ENCODE measurements around the gene CRIP1.

Gene CRIP1

DNA sequence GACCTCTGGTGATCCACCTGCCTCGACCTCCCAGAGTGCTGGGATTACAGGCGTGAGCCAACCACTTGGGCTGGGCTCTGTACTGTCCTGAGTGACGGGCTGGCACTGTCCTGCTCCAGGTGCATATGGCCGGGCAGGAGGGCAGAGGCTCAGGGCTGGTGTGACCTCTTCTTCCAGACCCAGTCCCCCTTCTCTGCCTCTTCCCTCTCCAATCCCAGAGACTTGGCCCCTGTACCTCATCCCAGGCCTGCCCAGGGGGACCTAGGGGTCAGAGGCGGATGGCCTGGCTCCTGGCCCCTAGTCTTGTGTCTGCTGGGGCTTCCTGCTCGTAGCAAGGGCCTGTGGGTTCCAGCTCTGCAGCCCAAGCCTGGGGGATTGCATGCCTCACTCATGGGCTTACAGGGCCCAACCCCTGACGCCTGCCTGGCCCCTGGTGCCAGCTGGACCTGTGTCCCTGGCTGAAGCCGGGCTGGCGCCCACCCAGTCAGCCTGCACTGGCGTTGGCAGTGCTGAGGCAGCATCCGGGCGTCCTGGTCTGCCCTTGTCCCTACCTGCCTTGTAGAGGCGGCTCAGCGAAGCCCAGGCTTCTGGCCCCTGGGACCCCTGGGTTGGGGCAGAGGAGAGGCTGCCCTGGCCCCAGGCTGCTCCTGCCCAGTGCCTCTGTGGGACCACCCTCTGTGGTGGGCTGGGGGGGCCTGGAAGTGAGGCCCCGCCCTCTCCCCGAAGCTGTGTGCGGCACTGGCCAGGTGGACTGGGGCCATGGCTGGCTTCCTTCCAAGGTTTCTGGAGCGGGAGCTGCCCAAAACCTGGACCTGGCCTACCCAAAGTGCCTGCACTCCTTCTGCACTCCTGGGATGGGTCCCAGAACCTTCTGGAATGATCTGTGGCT lies 8.7 kb downstream of the CRIP1 start:
- no peak for DNase-seq

GRCh38 chr14:105495990-105496830 lies 9.5 kb downstream of the CRIP1 start:
- DNase-seq: no peak

DNA sequence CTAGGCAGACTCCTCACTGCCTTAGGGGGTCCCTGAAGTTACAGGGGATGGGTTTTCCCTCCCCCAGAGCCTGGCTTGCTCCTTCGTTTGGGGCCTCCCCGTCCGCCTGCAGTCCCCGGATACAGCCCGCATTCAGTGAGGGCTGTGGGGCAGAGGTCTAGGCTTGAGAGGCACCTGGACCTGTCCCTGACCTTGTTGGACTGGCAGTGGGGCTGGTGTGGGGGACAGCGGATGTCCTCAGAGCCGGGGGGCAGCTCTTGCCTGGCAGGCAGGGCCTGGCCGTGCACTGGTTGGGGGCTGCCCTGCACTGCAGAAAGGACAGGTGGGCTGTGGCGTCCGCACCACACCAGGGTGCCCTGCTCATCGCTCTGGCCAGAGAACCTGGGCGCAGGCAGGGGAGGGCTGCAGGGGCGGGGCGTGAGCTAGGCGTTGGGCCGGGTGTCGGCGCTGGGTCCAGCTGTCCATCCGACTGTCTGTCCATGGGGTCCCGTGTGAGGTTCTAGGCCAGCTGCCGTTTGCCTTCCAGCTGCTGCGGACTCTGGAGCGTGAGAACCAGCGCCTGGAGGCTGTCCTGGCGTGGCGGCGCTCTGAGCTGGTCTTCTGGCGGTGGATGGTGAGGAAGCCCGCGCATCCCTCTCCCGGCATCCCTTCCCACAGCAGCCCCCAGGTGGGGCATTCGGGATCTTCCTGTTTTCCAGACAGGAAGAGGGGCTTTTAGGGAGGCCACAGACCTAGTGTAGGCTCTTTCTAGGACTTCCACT lies 10.3 kb downstream of the CRIP1 start:
- no peak for DNase-seq

DNA sequence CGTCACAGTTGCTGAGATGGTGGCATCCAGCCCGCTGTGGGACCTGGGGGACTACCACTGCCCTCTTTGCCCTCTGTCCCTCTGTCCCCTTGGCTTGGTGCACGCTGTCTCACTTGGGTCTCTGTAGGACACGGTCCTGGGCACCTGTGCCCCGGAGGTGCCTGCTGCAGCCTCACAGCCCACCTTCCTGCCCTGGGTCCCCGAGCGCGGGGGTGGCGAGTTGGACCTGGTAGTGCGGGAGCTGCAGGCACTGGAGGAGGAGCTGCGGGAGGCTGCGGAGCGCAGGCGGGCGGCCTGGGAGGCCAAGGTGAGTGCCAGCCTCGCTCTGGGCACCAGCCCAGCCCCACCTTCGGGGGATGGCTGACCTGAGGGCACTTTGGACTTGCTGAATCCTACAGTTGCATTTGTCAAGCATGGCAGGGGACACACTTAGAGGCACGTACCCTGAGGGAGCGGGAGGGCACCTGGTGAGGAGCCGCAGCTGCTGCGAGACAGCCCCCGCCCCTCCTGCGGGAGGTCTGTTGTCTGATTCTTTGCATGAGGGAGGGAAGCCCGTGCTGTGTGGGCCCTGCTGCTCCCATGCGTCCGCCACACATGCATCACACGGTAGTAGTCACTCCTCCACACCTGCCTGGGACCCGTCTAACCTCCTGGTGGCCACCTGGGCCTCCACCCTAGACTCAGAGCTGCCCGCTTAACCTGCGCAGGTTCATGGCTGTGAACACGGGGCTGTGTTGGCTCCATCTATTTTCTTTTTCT lies 11.2 kb downstream of the CRIP1 start:
- no peak for DNase-seq

GRCh38 chr14:105498430-105499255 lies 12.0 kb downstream of the CRIP1 start:
- DNase-seq: no peak

DNA sequence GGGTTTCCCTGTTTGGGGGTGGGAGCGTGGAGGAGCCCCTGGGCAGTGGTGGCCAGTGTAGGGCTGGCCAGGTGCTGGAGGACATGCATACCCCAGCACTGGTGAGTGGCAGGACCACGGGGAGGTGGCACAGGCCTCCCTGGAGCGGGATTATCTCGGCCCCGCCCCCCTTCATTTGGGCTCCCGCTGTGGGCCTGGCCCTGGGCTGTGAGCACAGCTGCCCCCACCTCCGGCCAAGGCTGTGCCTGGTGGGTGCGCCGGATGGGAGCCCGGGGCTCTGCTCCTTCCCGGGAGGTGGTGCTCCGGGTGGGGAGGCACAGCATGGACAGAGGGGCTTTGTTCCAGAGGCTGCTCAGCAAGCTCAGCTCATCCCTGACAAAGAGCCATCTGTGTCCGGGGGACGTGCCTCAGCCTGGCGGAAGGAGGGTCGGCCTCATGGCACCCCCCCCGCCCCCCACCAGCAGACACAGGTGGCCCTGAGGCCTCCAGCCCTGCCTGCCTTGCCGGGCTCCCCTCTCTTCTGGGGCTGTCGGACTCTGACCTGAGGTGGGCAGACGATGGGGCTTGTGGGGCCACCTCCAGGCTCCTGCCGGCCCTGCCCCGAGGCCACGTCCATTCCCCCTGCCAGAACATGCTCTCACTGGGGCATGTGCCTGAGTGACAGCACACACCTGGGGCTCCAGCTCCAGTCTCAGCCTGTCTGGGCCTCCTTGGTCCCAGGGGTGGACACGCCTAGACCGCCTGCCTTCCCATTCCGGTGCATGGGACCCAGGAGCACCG lies 12.8 kb downstream of the CRIP1 start:
- no peak for DNase-seq

- DNase-seq: no peak
Observed at GRCh38 chr14:105500036-105500725, 13.5 kb downstream of the CRIP1 start.

- no peak for DNase-seq
Observed at GRCh38 chr14:105500726-105501101, 14.0 kb downstream of the CRIP1 start.

DNA sequence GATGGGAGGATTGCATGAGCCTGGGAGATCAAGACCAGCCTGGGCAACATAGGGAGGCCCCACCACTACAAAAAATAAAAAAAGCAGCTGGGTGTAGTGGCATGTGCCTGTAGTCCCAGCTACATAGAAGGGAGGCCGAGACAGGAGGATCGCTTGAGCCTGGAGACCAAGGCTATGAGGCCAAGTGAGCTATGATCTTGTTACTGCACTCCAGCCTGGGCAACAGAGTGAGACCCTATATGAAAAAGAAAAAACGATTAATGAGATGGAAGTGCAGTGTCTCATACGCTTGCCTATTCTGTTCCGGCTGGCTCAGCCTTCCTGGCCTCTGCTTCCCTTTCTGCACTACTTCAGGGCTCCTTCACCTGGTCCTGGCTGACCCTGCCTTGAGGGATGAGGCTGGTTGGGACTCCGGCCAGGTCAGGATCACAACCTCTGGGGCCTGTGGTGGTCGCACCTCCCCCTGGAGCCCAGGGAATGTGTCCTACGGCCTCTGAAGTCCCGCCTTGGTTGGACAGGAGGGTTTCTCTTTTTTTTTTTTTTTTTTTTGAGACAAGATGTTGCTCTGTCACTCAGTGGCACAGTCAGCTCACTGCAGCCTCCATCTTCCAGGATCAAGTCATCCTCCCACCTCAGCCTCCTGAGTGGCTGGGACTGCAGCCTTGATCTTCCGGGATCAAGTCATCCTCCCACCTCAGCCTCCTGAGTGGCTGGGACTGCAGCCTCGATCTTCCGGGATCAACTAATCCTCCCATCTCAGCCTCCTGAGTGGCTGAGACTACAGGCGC lies 15.0 kb downstream of the CRIP1 start:
- DNase-seq: no peak

- no peak for DNase-seq
Observed at GRCh38 chr14:105502446-105503295, 16.0 kb downstream of the CRIP1 start.

DNA sequence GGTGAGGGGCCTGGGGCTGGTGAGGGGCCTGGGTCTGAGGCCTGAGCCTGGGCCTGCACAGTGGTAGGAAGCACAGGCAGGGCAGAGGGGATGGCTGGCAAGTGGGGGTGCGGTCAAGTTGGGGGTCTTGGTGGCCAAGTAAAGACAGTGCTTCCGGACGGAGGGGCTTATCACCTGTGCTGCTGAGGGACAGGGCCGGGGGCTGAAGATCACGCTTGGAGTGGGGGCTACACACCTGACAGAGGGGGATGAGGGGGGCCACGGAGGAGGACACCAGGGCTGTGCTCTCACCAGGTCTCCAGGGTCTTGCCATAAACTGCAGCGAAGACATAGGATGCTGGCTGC lies 16.6 kb downstream of the CRIP1 start:
- DNase-seq: no peak

DNA sequence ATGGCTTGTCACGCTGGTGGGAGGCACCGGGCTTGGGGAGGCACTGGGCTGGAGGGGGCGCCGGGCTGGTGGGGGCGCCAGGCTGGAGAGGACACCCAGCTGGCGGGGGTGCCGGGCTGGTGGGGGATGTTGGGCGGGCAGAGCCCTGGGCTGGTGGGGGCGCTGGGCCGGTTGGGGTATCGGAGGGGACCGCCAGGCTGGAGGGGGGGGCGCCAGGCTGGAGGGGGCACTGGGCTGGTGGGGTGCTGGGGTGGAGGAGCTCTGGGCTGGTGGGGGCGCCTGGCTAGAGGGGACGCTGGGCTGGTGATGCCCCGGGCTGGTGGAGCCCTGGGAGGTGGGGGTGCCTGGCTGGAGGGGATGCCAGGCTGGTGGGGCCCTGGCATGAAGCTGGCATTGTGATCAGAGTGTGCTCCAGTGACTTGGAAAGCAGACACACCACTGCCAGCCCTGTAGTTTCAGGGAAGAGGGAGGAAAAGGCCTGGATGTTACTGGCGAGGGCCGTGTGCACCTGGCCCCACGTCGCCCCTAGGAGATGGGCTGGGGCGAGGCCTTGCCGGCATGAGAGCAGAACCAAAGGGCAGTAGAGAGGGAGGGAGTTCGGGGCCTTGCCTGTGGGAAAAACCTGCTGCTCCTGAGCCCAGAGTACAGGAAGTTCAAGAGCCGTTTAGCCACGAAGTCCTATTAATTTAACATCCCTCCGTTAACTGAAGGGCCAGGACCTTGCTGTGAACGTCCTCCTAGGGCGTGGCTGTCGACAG lies 17.4 kb downstream of the CRIP1 start:
- DNase-seq: no peak

DNA sequence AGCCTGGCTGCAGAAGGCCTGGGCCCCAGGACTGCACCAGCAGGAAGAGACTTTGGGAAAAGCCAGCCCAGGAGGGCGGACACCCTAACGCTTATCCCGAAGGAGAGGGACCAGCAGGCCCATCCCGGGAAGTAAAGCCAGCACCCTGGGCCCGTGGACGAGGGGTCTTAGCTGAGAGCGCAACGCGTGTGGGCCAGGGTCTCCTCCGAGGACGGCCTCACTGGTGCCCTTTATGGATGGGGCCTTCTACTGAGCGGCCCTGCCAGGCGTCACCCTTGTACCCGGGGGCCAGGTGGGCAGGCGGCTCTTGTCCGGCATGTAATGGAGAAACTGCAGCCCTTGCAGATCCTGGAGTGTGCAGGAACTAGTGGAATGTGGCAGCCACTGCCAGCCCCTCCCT lies 18.4 kb downstream of the CRIP1 start:
- no peak for DNase-seq

- DNase-seq: no peak
Observed at GRCh38 chr14:105507247-105507646, 20.6 kb downstream of the CRIP1 start.

DNA sequence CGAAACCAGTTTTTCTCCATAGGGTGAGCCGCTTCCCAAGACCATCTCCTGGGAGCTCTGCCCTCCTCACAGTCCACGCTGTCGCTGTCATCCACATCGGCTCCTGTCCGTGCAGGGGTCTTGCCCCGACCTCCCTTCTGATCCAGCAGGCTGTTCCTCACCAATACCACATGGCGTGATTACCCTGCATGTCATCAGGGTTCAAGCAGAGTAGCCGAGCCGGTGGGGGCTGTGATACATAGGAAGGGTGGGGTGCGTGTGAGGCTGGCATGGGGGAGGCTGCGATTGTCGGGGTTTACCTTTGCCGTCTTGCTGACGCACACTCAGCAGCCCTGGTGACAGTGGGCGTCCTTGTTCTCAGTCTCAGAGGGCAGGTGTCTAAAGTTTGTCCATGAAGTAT lies 21.4 kb downstream of the CRIP1 start:
- no peak for DNase-seq

- no peak for DNase-seq
Observed at GRCh38 chr14:105508601-105509000, 21.9 kb downstream of the CRIP1 start.

DNA sequence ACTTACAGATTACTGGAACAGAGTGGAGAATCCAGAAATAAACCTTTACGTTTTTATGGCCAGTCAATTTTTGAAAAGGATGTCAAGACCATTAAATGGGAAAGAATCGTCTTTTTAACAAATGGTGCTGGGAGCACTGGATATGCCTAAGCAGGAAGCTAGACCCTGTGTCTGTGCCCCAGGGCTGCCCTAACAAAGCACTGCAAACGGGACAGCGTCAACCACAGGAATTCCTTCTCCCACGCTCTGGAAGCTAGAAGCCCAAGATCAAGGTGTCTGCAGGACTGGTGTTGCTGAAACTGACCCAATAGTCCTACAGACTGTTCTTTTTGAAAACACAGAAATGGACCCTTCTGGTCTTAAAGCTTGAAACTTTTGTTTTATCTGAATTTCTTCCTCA lies 30.4 kb downstream of the CRIP1 start:
- no peak for DNase-seq
